Measurements from ENCODE around the gene CHPF. TPM values are rescaled to one million over a fixed set of nuclear protein-coding genes. Genes with fewer than 3 reads are reported as not detected.

CHPF gene
- total RNA-seq, 4 donors from 2014 or later = 21.0 to 50.5 (median 37.2) TPM

DNA sequence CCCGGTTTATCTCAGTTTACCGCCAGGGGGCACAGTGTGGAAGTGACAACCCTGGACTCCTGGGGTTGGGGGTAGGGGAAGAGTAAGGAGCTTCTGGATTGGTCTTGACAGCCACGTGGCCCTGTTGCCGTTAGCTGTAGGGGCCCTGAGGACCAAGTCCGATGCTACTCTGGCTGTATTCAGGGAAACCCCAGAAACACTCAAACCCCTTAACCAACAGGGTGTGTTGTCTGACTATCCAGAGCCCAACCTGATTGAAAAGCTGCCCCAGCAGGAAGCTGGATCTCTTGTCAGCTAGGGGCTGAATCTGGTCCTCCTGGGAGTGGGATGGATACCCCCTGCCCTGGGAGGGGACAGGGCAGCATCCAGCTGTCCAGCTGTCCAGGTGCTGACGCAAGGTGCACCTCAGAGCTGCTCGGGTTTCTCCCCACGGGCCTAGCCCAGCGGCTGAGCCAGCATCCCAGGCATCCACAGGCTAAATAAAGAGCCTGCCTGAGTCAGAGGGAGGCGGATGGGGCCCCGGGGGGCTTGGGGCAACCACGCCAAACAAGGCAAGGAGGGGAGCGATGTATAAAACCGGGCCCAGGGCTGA is 48.0 kb downstream of the CHPF start:
- Histone ChIP-seq H3K4me1 (peaks cover 39 to 44% of the 10 kb centered on the region in 2 donors), H3K27me3 (no peaks in the 10 kb centered on the region), H3K27ac (peak overlapping the region; percentile 91 to 100 (median 96)), H3K36me3 (peaks cover 0 to 16% of the 10 kb centered on the region in 2 donors), H3K9me3 (no peaks in the 10 kb centered on the region), H3K4me3 (no peak overlapping the region)
- DNase-seq (peak; percentile 51 to 78), ATAC-seq (peak; percentile 25 to 27)
- in situ Hi-C loops (cut with MboI; ENCODE audit: low sequenced_read_pairs in 4 of 4) = no loop called here
- TF ChIP-seq POLR2A (IDR thresholded peaks at IDR 0.05) = no peak
- TF ChIP-seq, protein P1, sequence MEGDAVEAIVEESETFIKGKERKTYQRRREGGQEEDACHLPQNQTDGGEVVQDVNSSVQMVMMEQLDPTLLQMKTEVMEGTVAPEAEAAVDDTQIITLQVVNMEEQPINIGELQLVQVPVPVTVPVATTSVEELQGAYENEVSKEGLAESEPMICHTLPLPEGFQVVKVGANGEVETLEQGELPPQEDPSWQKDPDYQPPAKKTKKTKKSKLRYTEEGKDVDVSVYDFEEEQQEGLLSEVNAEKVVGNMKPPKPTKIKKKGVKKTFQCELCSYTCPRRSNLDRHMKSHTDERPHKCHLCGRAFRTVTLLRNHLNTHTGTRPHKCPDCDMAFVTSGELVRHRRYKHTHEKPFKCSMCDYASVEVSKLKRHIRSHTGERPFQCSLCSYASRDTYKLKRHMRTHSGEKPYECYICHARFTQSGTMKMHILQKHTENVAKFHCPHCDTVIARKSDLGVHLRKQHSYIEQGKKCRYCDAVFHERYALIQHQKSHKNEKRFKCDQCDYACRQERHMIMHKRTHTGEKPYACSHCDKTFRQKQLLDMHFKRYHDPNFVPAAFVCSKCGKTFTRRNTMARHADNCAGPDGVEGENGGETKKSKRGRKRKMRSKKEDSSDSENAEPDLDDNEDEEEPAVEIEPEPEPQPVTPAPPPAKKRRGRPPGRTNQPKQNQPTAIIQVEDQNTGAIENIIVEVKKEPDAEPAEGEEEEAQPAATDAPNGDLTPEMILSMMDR (IDR thresholded peaks at IDR 0.05 in 4 of 5, conservative IDR thresholded peaks at IDR 0.05 in 1 of 5) = peak in 4 of 5 experiments; percentile 70 to 86 (median 75)
- intact Hi-C loops (cut with DNase I; ENCODE audit: low total_unique reads) = loop anchor here (1.0 to 10.0 kb wide), 4 partner anchors 35 to 331 kb away; partner anchors contain the start of genes ANKZF1, ATG9A, NHEJ1 and STK11IP

DNA sequence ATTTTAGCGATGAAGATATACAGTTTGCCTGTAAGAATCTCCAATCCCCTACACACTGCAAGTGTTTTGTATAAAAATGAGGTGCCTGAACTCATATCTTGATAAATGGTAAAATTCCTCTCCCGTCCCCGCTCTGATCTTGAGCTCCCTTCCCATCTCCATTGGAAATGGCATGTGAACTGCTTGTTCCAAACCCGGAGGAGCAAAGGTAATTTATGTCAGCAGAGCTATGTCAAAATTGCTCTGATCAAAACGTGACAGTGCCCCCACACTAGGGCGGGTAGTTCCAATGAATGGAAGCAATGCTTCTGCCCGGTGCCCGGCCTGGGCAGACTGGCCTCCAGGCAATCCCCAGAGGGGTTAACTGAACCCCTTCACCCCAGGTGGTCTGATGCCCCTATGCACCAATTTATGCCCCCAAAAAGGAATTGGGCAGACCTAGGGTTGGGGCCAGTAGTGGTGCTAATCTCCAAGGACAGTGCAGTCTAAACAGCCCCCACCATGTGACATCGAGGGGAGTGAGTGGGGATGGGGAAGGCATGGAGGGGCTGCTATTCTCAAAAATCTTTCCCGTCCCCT is 48.6 kb downstream of the CHPF start:
- TF ChIP-seq, protein P1 (IDR thresholded peaks at IDR 0.05 in 4 of 5, conservative IDR thresholded peaks at IDR 0.05 in 1 of 5) = peak in 1 of 5 experiments; percentile 54
- TF ChIP-seq POLR2A (IDR thresholded peaks at IDR 0.05) = no peak
- H3K36me3 ChIP-seq = peaks cover 0 to 18% of the 10 kb centered on the region in 2 donors
- no peaks in the 10 kb centered on the region for H3K9me3 ChIP-seq
- no peak overlapping the region for H3K4me3 ChIP-seq
- no peak for ATAC-seq
- no peaks in the 10 kb centered on the region for H3K27me3 ChIP-seq
- H3K4me1 ChIP-seq = peaks cover 35 to 39% of the 10 kb centered on the region in 2 donors
- intact Hi-C loops (cut with DNase I; ENCODE audit: low total_unique reads) (loop anchor here (1.0 to 10.0 kb wide), 4 partner anchors 35 to 330 kb away; partner anchors contain the start of genes ANKZF1, ATG9A, NHEJ1 and STK11IP), in situ Hi-C loops (cut with MboI; ENCODE audit: low sequenced_read_pairs in 4 of 4) (loop anchor here in 1 of 4 donors (5.0 kb wide), 1 partner anchor 32 kb away; no protein-coding TSS in a partner anchor)
- DNase-seq = no peak
- peak overlapping the region; percentile 91 to 100 (median 96) for H3K27ac ChIP-seq

DNA sequence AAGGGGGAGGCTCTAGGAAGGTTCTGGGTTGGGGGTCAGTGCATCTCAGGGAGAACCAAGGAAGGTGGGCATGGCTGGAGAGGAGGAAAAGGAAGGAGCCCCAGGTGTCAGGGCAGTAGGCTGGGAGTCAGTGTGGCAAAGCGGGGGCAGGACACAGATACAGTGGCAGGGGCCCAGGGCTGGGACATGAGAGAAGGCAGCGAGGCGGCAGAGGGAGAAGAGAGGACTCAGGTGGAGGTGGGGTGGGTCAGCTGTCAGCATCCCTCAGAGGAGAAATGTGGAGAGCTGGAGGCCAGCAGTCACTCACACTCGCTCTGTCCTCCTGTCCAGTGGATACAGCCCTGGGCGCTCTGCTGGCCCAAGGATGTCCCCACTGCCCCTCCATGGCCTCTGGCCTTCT is 50.5 kb downstream of the CHPF start:
- Histone ChIP-seq H3K9me3 (no peaks in the 10 kb centered on the region), H3K36me3 (peaks cover 0 to 34% of the 10 kb centered on the region in 2 donors), H3K27ac (peak overlapping the region in 1 of 4 donors; percentile 78), H3K4me3 (no peak overlapping the region), H3K27me3 (no peaks in the 10 kb centered on the region), H3K4me1 (peaks cover 24 to 27% of the 10 kb centered on the region in 2 donors)
- TF ChIP-seq POLR2A (IDR thresholded peaks at IDR 0.05) = no peak
- TF ChIP-seq, protein P1 (IDR thresholded peaks at IDR 0.05 in 4 of 5, conservative IDR thresholded peaks at IDR 0.05 in 1 of 5) = no peak
- intact Hi-C loops (cut with DNase I; ENCODE audit: low total_unique reads) (loop anchor here (10.0 kb wide), 1 partner anchor 328 kb away; the partner anchor contains the start of gene NHEJ1), in situ Hi-C loops (cut with MboI; ENCODE audit: low sequenced_read_pairs in 4 of 4) (loop anchor here in 1 of 4 donors (5.0 kb wide), 1 partner anchor 34 kb away; no protein-coding TSS in a partner anchor)
- no peak for ATAC-seq
- no peak for DNase-seq

DNA sequence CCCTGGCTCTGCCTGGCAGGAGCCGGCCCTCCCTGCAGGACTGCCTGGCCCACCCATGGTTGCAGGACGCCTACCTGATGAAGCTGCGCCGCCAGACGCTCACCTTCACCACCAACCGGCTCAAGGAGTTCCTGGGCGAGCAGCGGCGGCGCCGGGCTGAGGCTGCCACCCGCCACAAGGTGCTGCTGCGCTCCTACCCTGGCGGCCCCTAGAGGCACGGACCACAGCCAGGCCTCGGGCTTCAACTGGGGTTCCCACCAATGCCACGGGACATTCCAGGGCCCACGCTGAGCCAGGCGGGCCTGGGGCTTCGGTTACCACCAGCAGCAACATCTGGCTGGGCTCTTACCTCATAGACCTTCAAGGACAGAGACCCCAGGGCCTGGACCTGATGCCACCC is 51.0 kb downstream of the CHPF start:
- ATAC-seq (no peak), DNase-seq (no peak)
- Histone ChIP-seq H3K4me3 (no peak overlapping the region), H3K27me3 (no peaks in the 10 kb centered on the region), H3K4me1 (peaks cover 23 to 26% of the 10 kb centered on the region in 2 donors), H3K36me3 (peaks cover 0 to 39% of the 10 kb centered on the region in 2 donors), H3K9me3 (no peaks in the 10 kb centered on the region), H3K27ac (peak overlapping the region in 2 of 4 donors; percentile 20 to 78)
- no peak for TF ChIP-seq POLR2A (IDR thresholded peaks at IDR 0.05)
- TF ChIP-seq, protein P1 (IDR thresholded peaks at IDR 0.05 in 4 of 5, conservative IDR thresholded peaks at IDR 0.05 in 1 of 5) = no peak
- intact Hi-C loops (cut with DNase I; ENCODE audit: low total_unique reads) (loop anchor here (10.0 kb wide), 1 partner anchor 328 kb away; the partner anchor contains the start of gene NHEJ1), in situ Hi-C loops (cut with MboI; ENCODE audit: low sequenced_read_pairs in 4 of 4) (loop anchor here in 1 of 4 donors (5.0 kb wide), 1 partner anchor 35 kb away; no protein-coding TSS in a partner anchor)

Measured in gastrocnemius medialis (tissue), 4 donors.